Peyer's patch (tissue), 4 donors: ENCODE results near the gene MCU. TPM values are rescaled to one million over a fixed set of nuclear protein-coding genes. Genes with fewer than 3 reads are reported as not detected.

Source experiments
- DNase-seq, 3 donors: peaks; one replicate each; pipeline ENCODE4 v3.0.0-alpha.2; 2017 to 2019
- H3K27ac ChIP-seq, 4 donors: fragments of 200-600 bp; sonication (generic); one replicate each; pipeline ENCODE4 v1.5.1; 2016 to 2019
- H3K27me3 ChIP-seq, 2 donors: fragments of 200-600 bp; sonication (generic); one replicate each; pipeline ENCODE4 v1.5.1; 2019
- H3K36me3 ChIP-seq, 3 donors: fragments of 200-600 bp; sonication (generic); one replicate each; pipeline ENCODE4 v1.5.1; 2016 to 2019
- H3K4me1 ChIP-seq, 4 donors: fragments of 200-600 bp; sonication (generic); one replicate each; pipeline ENCODE4 v1.5.1; 2016 to 2019
- H3K4me3 ChIP-seq, 4 donors: fragments of 200-600 bp; sonication (generic); 1 replicate in 3 of 4; 2 replicates in 1 of 4; pipeline ENCODE4 v1.5.1; 2016 to 2019; ENCODE audit warnings: mild to moderate bottlenecking in 1 of 4
- H3K9me3 ChIP-seq, 4 donors: fragments of 200-600 bp; sonication (generic); one replicate each; pipeline ENCODE4 v1.5.1; 2016 to 2019; ENCODE audit warnings: mild to moderate bottlenecking in 1 of 4
- CTCF ChIP-seq, 6 experiments: fragments of 450-650 bp in 4 of 6; fragments of 200-600 bp in 2 of 6; sonication (generic) in 1 of 6; IDR thresholded peaks; one replicate each; pipeline ENCODE4 v1.5.1; 2017 to 2019; ENCODE audit warnings: antibody characterized with exemption in 6 of 6, mild to moderate bottlenecking in 3 of 6, moderate library complexity in 1 of 6
- POLR2A ChIP-seq, 2 donors: fragments of 450-650 bp; IDR thresholded peaks; one replicate each; pipeline ENCODE4 v1.5.1; 2017; ENCODE audit warnings: antibody characterized with exemption in 2 of 2, mild to moderate bottlenecking in 2 of 2, moderate library complexity in 2 of 2
- total RNA-seq, 4 donors: library from RNA; depleted of rRNA; stranded (reverse); fragments of >200 nt; gene quantifications; one replicate each; pipeline ENCODE4 v1.1.0, GENCODE V29; 2016

Gene MCU
- total RNA-seq, 4 donors from 2014 or later = 44.6 to 65.8 (median 52.9) TPM

- TF ChIP-seq POLR2A (IDR thresholded peaks at IDR 0.05) (no peak), CTCF (IDR thresholded peaks at IDR 0.05) (no peak)
- peaks cover 0 to 12% (median 0%) of the 10 kb centered on the region in 4 donors for H3K4me1 ChIP-seq
- H3K27ac ChIP-seq = no peak overlapping the region
- H3K4me3 ChIP-seq = no peak overlapping the region
- H3K27me3 ChIP-seq = no peaks in the 10 kb centered on the region
- H3K9me3 ChIP-seq = no peaks in the 10 kb centered on the region
- no peak for DNase-seq
- H3K36me3 ChIP-seq = peaks cover 0 to 9% (median 0%) of the 10 kb centered on the region in 3 donors
Observed at GRCh38 chr10:72831696-72832409, 139.9 kb downstream of the MCU start.

GRCh38 chr10:72832701-72833100 is 140.8 kb downstream of the MCU start:
- no peak for DNase-seq
- H3K4me1 ChIP-seq = peaks cover 0 to 12% (median 0%) of the 10 kb centered on the region in 4 donors
- peaks cover 0 to 9% (median 0%) of the 10 kb centered on the region in 3 donors for H3K36me3 ChIP-seq
- no peak overlapping the region for H3K4me3 ChIP-seq
- no peak overlapping the region for H3K27ac ChIP-seq
- no peak for TF ChIP-seq POLR2A (IDR thresholded peaks at IDR 0.05)
- TF ChIP-seq CTCF (IDR thresholded peaks at IDR 0.05) = no peak
- H3K9me3 ChIP-seq = no peaks in the 10 kb centered on the region
- H3K27me3 ChIP-seq = no peaks in the 10 kb centered on the region

GRCh38 chr10:72834183-72834825 is 142.4 kb downstream of the MCU start:
- Histone ChIP-seq H3K36me3 (peaks cover 0 to 9% (median 0%) of the 10 kb centered on the region in 3 donors), H3K4me1 (no peaks in the 10 kb centered on the region), H3K9me3 (no peaks in the 10 kb centered on the region), H3K27me3 (no peaks in the 10 kb centered on the region), H3K4me3 (no peak overlapping the region), H3K27ac (no peak overlapping the region)
- TF ChIP-seq POLR2A (IDR thresholded peaks at IDR 0.05) = no peak
- TF ChIP-seq CTCF (IDR thresholded peaks at IDR 0.05) = peak in 5 of 6 experiments; percentile 45 to 74 (median 68)
- DNase-seq = peak in 1 of 3 donors; percentile 51

- TF ChIP-seq POLR2A (IDR thresholded peaks at IDR 0.05) = no peak
- no peak for TF ChIP-seq CTCF (IDR thresholded peaks at IDR 0.05)
- no peaks in the 10 kb centered on the region for H3K36me3 ChIP-seq
Observed at GRCh38 chr10:72840319-72840718, 148.4 kb downstream of the MCU start.

GRCh38 chr10:72841487-72841886 is 149.5 kb downstream of the MCU start:
- Histone ChIP-seq H3K9me3 (no peaks in the 10 kb centered on the region), H3K4me1 (no peaks in the 10 kb centered on the region), H3K27ac (no peak overlapping the region), H3K27me3 (no peaks in the 10 kb centered on the region), H3K36me3 (no peaks in the 10 kb centered on the region), H3K4me3 (no peak overlapping the region)
- DNase-seq = no peak
- TF ChIP-seq POLR2A (IDR thresholded peaks at IDR 0.05) (no peak), CTCF (IDR thresholded peaks at IDR 0.05) (no peak)

More at GRCh38 chr10:72840319-72840718, 148.4 kb downstream of the MCU start:
- H3K4me1 ChIP-seq = no peaks in the 10 kb centered on the region
- H3K27me3 ChIP-seq = no peaks in the 10 kb centered on the region
- no peak for DNase-seq
- H3K9me3 ChIP-seq = no peaks in the 10 kb centered on the region
- H3K4me3 ChIP-seq = no peak overlapping the region
- H3K27ac ChIP-seq = no peak overlapping the region
